Coronary artery (tissue), 2 donors: ENCODE data around the gene DYNC2I2.
A peak's percentile ranks its signal among the peaks of the same experiment; 100 is the strongest.

ENCODE experiments used
- DNase-seq: peaks from one replicate; pipeline ENCODE4 v3.0.0-alpha.2; 2017; ENCODE audit warnings: low spot score
- H3K27ac ChIP-seq, 2 donors: fragments of 200-600 bp; sonication (generic); one replicate each; pipeline ENCODE4 v1.5.1; 2016 to 2019
- H3K4me3 ChIP-seq: fragments of 200-600 bp; sonication (generic); 2 replicates; pipeline ENCODE4 v1.5.1; 2016; ENCODE audit warnings: mild to moderate bottlenecking, moderate library complexity
- CTCF ChIP-seq: fragments of 200-600 bp; sonication (generic); IDR thresholded peaks from one replicate; pipeline ENCODE4 v1.5.1; 2019; ENCODE audit warnings: antibody characterized with exemption

DYNC2I2 gene

GRCh38 chr9:128640603-128641002, 16.0 kb downstream of the DYNC2I2 start:
- no peak overlapping the region for H3K27ac ChIP-seq

GRCh38 chr9:128638580-128638979, 18.1 kb downstream of the DYNC2I2 start:
- no peak for DNase-seq
- no peak overlapping the region for H3K27ac ChIP-seq
- no peak overlapping the region for H3K4me3 ChIP-seq
- TF ChIP-seq CTCF = no peak

More at GRCh38 chr9:128640603-128641002, 16.0 kb downstream of the DYNC2I2 start:
- no peak for DNase-seq
- no peak overlapping the region for H3K4me3 ChIP-seq
- no peak for TF ChIP-seq CTCF

GRCh38 chr9:128637656-128638055, 19.0 kb downstream of the DYNC2I2 start:
- no peak for DNase-seq
- H3K4me3 ChIP-seq = no peak overlapping the region
- peak overlapping the region in 1 of 2 donors; percentile 99 for H3K27ac ChIP-seq
- TF ChIP-seq CTCF = no peak

GRCh38 chr9:128636556-128637530, 19.8 kb downstream of the DYNC2I2 start:
- no peak for DNase-seq

GRCh38 chr9:128636024-128636390, 20.6 kb downstream of the DYNC2I2 start:
- TF ChIP-seq CTCF = no peak
- H3K27ac ChIP-seq = peak overlapping the region; percentile 76 to 99
- H3K4me3 ChIP-seq = no peak overlapping the region
- DNase-seq = no peak

More at GRCh38 chr9:128636556-128637530, 19.8 kb downstream of the DYNC2I2 start:
- H3K27ac ChIP-seq = peak overlapping the region in 1 of 2 donors; percentile 99
- H3K4me3 ChIP-seq = no peak overlapping the region
- TF ChIP-seq CTCF = no peak

GRCh38 chr9:128635266-128636023, 21.2 kb downstream of the DYNC2I2 start:
- peak; percentile 75 for TF ChIP-seq CTCF
- Histone ChIP-seq H3K27ac (peak overlapping the region; percentile 76 to 99), H3K4me3 (peak overlapping the region; percentile 53)
- peak; percentile 96 for DNase-seq
